SK-N-SH treated with all-trans-retinoic acid at 6 μM for 48 hours (cell line): Measurements from ENCODE around the gene DOCK1.

ENCODE experiments used
- ATAC-seq: fragments of 200-7000 bp; cut with Tn5 transposase; 3 replicates; pipeline ENCODE4 v1.9.1; 2020; ENCODE audit warnings: mild to moderate bottlenecking, moderate library complexity
- ARNTL ChIP-seq: fragments of 450-650 bp; formaldehyde crosslinking; IDR thresholded peaks from 2 replicates; pipeline ENCODE4 v1.5.0; 2020; ENCODE audit warnings: low read depth, mild to moderate bottlenecking, moderate library complexity, borderline replicate concordance
- CSDC2 ChIP-seq: fragments of 250-450 bp; sonication (Bioruptor Pico); IDR thresholded peaks from 2 replicates; pipeline ENCODE4 v1.5.0; 2020; ENCODE audit warnings: mild to moderate bottlenecking, moderate library complexity
- ESRRG ChIP-seq: fragments of 250-450 bp; sonication (Bioruptor Pico); IDR thresholded peaks from 2 replicates; pipeline ENCODE4 v1.6.1; 2021; ENCODE audit warnings: mild to moderate bottlenecking
- ISL1 ChIP-seq: fragments of 250-450 bp; sonication (Bioruptor Pico); IDR thresholded peaks from 2 replicates; pipeline ENCODE4 v2.1.2; 2022; ENCODE audit warnings: mild to moderate bottlenecking, moderate library complexity
- OSR1 ChIP-seq: fragments of 250-450 bp; sonication (Bioruptor Pico); IDR thresholded peaks from 2 replicates; pipeline ENCODE4 v1.8.0; 2022; ENCODE audit warnings: moderate library complexity, mild to moderate bottlenecking, inconsistent platforms
- PPARA ChIP-seq: fragments of 250-450 bp; sonication (Bioruptor Pico); IDR thresholded peaks from 2 replicates; pipeline ENCODE4 v1.5.0; 2020; ENCODE audit warnings: mild to moderate bottlenecking, borderline replicate concordance
- RARB ChIP-seq: fragments of 250-450 bp; sonication (Bioruptor Pico); IDR thresholded peaks from 2 replicates; pipeline ENCODE4 v1.8.0; 2021; ENCODE audit warnings: mild to moderate bottlenecking, moderate library complexity
- SNAI2 ChIP-seq: fragments of 250-450 bp; sonication (Bioruptor Pico); IDR thresholded peaks from 2 replicates; pipeline ENCODE4 v1.5.0; 2020; ENCODE audit warnings: mild to moderate bottlenecking, moderate library complexity
- TCF4 ChIP-seq: fragments of 250-450 bp; sonication (Bioruptor Pico); IDR thresholded peaks from 2 replicates; pipeline ENCODE4 v1.8.0; 2021; ENCODE audit warnings: mild to moderate bottlenecking, moderate library complexity, borderline replicate concordance
- TOX ChIP-seq: fragments of 250-450 bp; sonication (Bioruptor Pico); IDR thresholded peaks from 2 replicates; pipeline ENCODE4 v1.8.0; 2021; ENCODE audit warnings: mild to moderate bottlenecking, moderate library complexity, borderline replicate concordance
- ZC3H10 ChIP-seq: fragments of 250-450 bp; sonication (Bioruptor Pico); IDR thresholded peaks from 2 replicates; pipeline ENCODE4 v1.5.1; 2021; ENCODE audit warnings: mild to moderate bottlenecking, moderate library complexity
- ZNF565 ChIP-seq: fragments of 450-650 bp; formaldehyde crosslinking; conservative IDR thresholded peaks from 2 replicates; pipeline ENCODE4 v1.5.0; 2020; ENCODE audit warnings: low read depth, mild to moderate bottlenecking, moderate library complexity
- ZNF8 ChIP-seq: fragments of 450-650 bp; formaldehyde crosslinking; IDR thresholded peaks from 2 replicates; pipeline ENCODE4 v1.5.0; 2020; ENCODE audit warnings: mild to moderate bottlenecking, moderate library complexity
- TF ChIP-seq, protein P1 (sequence below): fragments of 250-450 bp; sonication (Bioruptor Pico); IDR thresholded peaks from 2 replicates; pipeline ENCODE4 v1.8.0; 2021; ENCODE audit warnings: low read depth, mild to moderate bottlenecking, moderate library complexity, borderline replicate concordance
- TF ChIP-seq, protein P2 (sequence below): fragments of 250-450 bp; sonication (Bioruptor Pico); IDR thresholded peaks from 2 replicates; pipeline ENCODE4 v1.5.1; 2021; ENCODE audit warnings: mild to moderate bottlenecking, moderate library complexity
- TF ChIP-seq, protein P3 (sequence below): fragments of 250-450 bp; sonication (Bioruptor Pico); IDR thresholded peaks from 2 replicates; pipeline ENCODE4 v1.5.0; 2020; ENCODE audit warnings: mild to moderate bottlenecking, moderate library complexity
- TF ChIP-seq, protein P4 (sequence below): fragments of 250-450 bp; sonication (Bioruptor Pico); IDR thresholded peaks from 2 replicates; pipeline ENCODE4 v1.8.0; 2020; ENCODE audit warnings: mild to moderate bottlenecking, moderate library complexity, borderline replicate concordance

The DOCK1 gene

GRCh38 chr10:127044186-127044585, 139.0 kb downstream of the DOCK1 start:
- TF ChIP-seq PPARA (CRISPR knock-in tag) (no peak), ESRRG (no peak), SNAI2 (CRISPR knock-in tag) (no peak), ISL1 (no peak), ZNF8 (CRISPR knock-in tag) (no peak), OSR1 (CRISPR knock-in tag) (no peak), RARB (no peak)
- TF ChIP-seq, protein P1, sequence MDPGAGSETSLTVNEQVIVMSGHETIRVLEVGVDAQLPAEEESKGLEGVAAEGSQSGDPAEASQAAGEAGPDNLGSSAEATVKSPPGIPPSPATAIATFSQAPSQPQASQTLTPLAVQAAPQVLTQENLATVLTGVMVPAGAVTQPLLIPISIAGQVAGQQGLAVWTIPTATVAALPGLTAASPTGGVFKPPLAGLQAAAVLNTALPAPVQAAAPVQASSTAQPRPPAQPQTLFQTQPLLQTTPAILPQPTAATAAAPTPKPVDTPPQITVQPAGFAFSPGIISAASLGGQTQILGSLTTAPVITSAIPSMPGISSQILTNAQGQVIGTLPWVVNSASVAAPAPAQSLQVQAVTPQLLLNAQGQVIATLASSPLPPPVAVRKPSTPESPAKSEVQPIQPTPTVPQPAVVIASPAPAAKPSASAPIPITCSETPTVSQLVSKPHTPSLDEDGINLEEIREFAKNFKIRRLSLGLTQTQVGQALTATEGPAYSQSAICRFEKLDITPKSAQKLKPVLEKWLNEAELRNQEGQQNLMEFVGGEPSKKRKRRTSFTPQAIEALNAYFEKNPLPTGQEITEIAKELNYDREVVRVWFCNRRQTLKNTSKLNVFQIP (CRISPR knock-in tag) = no peak
- TF ChIP-seq, protein P2, sequence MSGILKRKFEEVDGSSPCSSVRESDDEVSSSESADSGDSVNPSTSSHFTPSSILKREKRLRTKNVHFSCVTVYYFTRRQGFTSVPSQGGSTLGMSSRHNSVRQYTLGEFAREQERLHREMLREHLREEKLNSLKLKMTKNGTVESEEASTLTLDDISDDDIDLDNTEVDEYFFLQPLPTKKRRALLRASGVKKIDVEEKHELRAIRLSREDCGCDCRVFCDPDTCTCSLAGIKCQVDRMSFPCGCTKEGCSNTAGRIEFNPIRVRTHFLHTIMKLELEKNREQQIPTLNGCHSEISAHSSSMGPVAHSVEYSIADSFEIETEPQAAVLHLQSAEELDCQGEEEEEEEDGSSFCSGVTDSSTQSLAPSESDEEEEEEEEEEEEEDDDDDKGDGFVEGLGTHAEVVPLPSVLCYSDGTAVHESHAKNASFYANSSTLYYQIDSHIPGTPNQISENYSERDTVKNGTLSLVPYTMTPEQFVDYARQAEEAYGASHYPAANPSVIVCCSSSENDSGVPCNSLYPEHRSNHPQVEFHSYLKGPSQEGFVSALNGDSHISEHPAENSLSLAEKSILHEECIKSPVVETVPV = no peak
- TF ChIP-seq, protein P3, sequence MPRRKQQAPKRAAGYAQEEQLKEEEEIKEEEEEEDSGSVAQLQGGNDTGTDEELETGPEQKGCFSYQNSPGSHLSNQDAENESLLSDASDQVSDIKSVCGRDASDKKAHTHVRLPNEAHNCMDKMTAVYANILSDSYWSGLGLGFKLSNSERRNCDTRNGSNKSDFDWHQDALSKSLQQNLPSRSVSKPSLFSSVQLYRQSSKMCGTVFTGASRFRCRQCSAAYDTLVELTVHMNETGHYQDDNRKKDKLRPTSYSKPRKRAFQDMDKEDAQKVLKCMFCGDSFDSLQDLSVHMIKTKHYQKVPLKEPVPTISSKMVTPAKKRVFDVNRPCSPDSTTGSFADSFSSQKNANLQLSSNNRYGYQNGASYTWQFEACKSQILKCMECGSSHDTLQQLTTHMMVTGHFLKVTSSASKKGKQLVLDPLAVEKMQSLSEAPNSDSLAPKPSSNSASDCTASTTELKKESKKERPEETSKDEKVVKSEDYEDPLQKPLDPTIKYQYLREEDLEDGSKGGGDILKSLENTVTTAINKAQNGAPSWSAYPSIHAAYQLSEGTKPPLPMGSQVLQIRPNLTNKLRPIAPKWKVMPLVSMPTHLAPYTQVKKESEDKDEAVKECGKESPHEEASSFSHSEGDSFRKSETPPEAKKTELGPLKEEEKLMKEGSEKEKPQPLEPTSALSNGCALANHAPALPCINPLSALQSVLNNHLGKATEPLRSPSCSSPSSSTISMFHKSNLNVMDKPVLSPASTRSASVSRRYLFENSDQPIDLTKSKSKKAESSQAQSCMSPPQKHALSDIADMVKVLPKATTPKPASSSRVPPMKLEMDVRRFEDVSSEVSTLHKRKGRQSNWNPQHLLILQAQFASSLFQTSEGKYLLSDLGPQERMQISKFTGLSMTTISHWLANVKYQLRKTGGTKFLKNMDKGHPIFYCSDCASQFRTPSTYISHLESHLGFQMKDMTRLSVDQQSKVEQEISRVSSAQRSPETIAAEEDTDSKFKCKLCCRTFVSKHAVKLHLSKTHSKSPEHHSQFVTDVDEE (CRISPR knock-in tag) = no peak

GRCh38 chr10:127046975-127047877, 142.0 kb downstream of the DOCK1 start:
- TF ChIP-seq TOX (CRISPR knock-in tag) (no peak), ESRRG (no peak), OSR1 (CRISPR knock-in tag) (no peak), ARNTL (no peak), ISL1 (no peak), ZNF565 (CRISPR knock-in tag) (no peak), RARB (no peak)
- TF ChIP-seq, protein P3 (CRISPR knock-in tag) = no peak
- TF ChIP-seq, protein P4, sequence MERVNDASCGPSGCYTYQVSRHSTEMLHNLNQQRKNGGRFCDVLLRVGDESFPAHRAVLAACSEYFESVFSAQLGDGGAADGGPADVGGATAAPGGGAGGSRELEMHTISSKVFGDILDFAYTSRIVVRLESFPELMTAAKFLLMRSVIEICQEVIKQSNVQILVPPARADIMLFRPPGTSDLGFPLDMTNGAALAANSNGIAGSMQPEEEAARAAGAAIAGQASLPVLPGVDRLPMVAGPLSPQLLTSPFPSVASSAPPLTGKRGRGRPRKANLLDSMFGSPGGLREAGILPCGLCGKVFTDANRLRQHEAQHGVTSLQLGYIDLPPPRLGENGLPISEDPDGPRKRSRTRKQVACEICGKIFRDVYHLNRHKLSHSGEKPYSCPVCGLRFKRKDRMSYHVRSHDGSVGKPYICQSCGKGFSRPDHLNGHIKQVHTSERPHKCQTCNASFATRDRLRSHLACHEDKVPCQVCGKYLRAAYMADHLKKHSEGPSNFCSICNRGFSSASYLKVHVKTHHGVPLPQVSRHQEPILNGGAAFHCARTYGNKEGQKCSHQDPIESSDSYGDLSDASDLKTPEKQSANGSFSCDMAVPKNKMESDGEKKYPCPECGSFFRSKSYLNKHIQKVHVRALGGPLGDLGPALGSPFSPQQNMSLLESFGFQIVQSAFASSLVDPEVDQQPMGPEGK = no peak
- TF ChIP-seq, protein P2 = no peak
- peak; percentile 65 for ATAC-seq

More at GRCh38 chr10:127044186-127044585, 139.0 kb downstream of the DOCK1 start:
- no peak for ATAC-seq

DNA sequence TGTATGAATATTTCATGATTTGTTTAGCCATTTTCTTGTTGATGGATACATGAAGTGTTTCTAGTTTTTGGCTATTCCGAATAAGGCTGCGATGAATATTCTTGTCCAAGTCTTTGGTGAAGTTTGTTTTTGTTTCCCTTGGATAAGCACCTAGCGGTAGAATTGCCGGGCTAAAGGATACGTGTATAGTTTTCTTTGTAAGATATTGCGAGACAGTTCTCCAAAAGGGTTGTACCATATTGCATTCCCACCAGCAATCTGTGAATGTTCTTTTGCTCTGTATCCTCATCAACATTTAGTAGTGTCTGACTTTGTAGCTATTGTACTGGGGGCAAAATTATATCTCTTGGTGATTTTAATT, 142.6 kb downstream of the DOCK1 start:
- no peak for ATAC-seq
- TF ChIP-seq ZNF8 (CRISPR knock-in tag) (no peak), ARNTL (no peak), ZNF565 (CRISPR knock-in tag) (no peak), ZC3H10 (CRISPR knock-in tag) (no peak), CSDC2 (CRISPR knock-in tag) (no peak), PPARA (CRISPR knock-in tag) (no peak), TCF4 (CRISPR knock-in tag) (no peak)
- TF ChIP-seq, protein P4 = no peak
- TF ChIP-seq, protein P2 = no peak
